ENCODE results near the gene KRT3.

- TF ChIP-seq POLR2A (IDR thresholded peaks at IDR 0.05; ENCODE audit: low read depth, low read length) (no peak), POLR2AphosphoS5 (IDR thresholded peaks at IDR 0.05; ENCODE audit: low read depth, low read length) (no peak)
Measured at GRCh38 chr12:52829986-52830770, 34.3 kb upstream of the KRT3 start.
